NCI-H446 treated with DMSO at 0.1 percent for 48 hours (cell line): ENCODE measurements around the gene CFDP1.
"Not testable (repeated sequence)": the region's sequence is repeated elsewhere in the genome, so short reads cannot be mapped to it uniquely, and the experiment has no call there.

Experiments
- DNase-seq: peaks from one replicate; lab custom pipeline; 2025; lab: John Stamatoyannopoulos, UW

Gene CFDP1

DNA sequence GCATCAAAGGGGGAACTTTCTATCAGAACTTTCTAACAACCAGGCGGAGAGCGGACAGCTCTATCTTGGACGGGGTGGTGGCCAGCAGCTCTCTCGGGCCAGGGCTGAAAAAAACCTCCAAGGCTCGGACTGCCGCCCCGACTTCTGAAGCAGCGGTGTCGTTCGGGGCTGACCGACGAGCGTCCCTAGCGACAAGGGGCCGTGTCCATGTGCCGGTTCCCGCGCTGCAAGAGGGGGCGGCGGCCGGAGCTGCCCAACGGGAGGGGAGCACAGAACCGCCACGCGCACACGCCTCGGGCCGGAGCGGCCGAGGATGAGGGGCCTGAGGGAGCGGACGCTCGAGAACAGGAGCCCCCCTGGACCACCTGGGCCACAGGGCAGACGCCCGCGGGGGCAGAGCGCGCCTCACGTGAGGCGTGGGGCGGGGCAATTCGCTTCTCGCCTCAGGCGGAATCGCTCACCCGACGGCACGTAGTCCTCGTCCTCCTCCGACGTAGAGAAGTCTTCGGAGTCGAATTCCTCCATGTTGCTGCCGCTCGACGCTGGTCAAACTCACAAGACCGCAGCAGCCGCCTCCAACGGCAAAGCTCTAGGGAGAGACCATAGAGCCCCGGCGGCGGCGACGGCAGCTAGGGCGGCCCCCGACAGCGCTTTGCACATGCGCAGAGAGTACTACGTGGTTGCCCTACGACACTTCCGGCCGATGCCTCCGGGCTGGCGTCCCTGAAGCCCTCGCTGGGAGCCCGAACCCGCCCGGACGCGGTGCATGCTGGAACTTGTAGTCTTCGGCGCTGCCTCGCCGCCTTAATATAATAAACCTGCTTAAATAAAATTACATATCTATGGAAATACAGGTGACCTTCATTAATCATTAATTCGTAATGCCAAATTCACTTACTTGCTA is at the start of gene CFDP1:
Gene CFDP1, minus strand, starts transcription at position 676 of the 904 bp plus-strand sequence. Its CDS starts 151 bp downstream, at position 525.
- DNase-seq: peak; percentile 75

DNA sequence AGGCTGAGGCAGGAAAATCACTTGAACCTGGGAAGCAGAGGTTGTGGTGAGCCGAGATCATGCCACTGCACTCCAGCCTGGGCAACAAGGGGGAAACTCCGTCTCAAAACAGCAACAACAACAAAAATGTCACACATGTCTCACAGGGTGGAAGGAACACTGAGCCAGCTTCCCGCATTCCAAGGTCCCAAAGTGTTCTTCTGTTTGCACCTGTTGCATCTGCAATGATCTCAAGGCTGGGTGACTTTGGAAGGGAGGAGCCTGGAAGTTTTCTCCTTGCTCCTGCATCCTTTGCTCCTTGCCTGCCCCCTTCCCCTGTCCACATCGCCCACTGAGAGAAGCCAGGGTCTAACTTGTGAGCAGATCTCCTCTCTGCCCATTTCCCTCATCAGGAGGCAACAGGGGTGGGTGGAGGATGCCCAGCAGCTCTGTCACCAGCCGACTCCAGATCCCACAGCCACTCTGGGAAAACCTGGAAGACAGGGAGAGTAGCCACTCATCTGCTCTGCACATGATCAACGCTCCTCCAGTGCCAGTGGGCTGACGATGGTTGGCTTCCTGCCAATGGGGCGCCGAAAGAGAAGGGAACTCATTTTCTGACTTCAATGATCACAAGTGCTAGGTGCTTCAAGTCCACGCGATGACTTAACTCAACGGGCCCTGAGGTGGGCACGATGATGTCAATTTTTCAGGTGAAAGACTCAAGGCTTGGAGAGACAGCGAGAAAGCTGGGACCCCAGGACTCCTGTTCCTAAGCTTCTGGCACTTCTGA is 49.3 kb upstream of the CFDP1 start:
- no peak for DNase-seq

DNA sequence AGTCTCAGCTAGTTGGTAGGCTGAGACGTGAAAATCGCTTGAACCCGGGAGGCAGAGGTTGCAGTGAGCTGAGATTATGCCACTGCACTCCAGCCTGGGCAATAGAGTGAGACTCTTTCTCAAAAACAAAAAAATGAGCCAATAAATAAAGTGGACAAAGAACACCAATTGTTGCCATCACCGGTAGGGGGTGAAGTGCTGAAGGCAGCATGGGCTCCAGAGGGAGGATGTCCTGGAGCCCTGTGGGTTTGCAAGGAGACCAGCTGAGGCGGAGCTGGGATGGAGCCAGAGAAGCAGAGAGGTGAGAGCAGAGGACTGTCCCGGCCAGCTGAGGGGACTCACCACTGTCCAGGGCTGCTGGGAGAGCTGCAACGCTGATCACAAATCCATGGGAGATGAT is 48.2 kb upstream of the CFDP1 start:
- no peak for DNase-seq

DNA sequence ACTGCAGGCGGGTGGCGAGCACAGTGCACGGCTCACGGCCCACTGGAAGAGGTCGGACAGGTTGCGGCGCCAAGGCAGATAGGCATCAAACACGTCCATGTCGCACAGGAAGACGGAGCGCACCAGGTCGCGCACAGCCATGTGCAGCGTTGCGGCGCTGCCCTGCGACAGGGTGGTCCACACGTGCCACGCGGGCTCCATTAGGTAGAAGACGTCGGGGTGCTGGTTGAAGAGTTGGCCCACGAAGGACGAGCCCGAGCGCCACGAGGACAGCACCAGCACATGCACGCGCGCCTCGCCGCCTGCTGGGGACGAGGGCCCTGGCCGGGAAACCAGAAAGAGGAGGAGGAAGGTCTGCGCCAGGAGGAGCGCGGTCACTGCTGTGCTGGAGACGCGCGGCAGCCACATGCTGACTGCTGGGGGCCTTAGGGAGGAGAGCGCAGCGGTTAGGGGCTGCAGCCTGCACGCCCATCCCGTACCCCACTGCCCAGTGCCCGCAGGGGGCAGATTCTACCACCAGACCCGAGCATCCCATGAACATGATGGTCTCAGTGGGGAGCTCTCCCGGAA is 46.2 kb upstream of the CFDP1 start:
- DNase-seq: no peak

DNA sequence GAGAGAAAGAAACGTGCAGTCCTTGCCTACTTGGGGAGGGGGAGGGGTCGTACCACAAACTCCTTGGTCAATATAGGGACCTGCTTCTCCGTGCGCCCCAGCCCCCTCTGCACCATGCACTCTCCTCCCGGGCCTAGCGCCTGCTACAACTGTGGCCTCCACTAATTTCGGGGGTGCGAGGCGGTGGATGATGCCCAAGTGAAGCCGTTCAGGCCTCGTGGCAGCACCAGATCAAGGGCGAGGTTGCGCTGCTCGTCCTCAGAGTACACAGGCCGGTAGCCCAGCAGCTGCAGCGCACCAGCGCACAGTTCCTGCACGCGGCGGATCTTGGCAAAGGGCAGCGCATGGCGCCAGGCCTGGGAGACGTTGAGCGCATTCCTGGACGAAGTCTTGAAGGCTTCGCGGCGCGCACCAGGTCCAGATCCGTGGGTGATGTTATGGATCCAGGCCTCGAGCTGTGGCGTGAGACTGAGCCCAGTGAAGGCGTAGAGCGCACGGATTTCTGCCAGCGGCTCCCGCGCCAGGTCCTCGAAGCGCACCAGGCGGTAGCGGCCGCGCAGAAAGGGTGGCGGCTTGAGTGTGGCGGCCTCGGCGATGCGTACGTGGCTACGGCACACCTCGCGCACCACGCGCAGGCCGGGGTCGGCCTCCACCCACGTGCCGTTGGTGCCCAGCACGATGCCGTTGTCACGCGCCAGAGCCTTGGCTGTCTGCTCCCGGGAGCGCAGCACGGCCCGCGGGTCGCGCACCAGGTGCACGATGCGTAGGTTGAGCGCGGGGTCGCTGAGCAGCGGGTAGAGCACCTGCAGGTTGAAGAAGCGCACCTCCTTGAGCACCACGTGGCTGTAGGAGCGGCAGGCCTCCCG is 45.4 kb upstream of the CFDP1 start:
- no peak for DNase-seq

DNA sequence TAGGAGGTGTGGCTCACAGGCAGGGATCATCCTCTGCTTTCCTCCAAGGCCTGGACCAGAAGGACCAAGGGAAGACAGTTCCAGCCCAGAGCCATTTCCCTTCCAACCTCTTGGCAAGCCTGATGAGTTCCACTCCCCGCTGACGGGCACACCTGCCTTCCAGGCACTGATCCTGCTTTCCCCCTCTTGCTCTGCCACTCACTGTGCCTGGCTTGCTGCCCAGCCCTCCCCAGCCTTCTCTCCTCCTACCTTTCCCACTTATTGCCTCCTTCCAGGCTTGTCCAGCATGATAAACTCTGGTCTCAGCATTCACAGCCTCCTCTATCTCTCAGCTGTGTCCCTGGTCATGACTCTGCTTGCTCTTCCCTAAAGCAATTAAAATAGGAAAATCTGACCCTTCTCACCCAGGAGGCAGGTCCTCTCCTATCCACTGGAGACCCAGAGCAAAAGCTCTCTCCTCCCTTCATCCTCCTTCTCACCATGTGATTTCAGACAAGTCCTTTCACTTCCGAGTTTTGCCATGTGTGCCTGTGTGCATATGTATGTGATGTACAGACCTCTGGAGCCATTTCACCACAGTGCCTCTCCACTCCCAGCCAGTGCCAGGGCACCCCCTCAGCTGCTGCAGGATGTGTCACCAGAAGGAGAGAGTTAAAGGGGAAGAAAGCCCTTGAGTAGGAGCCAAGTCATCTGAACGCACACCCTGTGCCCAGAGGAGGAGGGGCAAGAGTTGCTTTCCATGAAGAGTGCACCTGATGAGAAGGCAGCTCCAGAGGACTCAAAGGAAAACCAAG is 44.6 kb upstream of the CFDP1 start:
- no peak for DNase-seq

DNA sequence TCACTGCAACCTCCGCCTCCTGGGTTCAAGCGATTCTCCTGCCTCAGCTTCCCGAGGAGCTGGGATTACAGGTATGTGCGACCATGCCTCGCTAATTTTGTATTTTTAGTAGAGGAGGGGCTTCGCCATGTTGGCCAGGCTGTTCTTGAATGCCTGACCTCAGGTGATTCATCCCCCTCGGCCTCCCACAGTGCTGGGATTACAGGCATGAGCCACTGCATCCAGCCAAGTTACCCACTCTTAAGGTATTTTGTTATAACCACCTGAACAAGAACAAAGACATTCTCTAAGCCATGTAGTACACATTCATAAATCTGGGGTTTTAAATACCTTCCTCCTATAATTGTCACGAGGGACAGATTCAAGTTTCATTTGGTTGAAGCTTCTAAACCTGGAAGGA is 43.5 kb upstream of the CFDP1 start:
- DNase-seq: no peak

DNA sequence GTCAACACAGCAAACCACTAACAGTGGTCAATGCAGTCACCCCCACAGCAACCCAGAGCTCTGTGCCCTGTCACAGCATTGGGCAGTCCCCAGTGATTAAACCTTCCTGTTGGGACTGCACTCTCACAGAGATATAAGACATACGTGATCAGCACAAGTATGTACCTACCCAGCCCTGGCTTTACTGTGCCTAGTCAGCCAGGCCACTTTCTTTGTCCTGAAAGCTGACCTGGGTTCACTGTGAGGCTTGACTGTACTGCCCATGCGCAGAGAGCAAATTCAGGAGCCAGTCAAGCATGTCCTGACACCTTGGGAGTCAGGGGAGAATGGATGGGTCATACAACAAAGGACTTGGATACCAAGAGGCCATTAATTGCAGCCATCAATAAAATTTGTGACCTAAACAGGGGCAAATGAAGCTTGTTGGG is 42.1 kb upstream of the CFDP1 start:
- no peak for DNase-seq

DNA sequence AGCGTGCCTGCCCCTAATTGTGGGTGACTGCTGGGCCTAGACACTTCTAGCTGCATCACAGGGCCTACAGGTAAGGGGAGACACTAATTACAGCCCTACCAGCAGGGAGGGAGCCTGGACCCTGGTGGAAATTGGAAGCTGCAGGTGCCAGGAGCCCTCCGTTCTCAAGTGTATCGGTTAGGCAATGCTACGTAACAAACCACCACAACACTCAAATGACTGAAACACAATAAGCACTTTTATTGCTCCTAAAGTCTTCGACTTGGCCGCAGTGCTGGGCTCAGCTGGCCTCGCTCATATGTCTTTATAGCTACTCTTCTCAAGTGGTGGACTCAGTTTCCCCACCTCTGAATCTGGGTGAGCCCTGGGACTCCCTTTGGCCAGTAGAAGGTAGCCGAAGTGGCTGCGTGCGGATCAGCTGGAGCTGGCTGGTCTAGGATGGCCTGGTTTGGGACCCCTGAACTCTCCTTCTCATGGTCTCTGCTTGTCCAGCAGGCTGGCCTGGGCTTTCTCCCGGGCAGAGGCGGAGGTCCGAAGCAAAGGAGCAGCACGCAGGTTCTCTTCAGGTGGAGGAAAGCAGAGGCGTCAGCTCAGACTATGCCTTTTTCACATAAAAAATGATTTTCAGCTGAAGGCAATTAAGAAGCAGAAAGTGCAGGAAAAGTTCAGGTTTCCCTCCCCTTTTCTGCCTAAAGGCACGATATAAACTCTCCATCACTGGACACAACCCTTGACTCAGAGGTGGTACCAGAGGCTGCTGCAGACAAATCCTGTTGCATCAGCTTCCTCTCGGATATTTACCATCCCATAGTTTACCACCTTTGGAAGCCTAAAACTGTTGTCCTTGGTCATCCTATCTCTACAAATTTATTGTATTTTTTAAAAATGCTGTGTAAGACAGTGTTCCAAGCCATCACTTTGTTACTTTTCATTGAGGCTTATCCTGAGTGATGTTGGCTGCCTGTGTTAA is 39.9 kb upstream of the CFDP1 start:
- DNase-seq: no peak

DNA sequence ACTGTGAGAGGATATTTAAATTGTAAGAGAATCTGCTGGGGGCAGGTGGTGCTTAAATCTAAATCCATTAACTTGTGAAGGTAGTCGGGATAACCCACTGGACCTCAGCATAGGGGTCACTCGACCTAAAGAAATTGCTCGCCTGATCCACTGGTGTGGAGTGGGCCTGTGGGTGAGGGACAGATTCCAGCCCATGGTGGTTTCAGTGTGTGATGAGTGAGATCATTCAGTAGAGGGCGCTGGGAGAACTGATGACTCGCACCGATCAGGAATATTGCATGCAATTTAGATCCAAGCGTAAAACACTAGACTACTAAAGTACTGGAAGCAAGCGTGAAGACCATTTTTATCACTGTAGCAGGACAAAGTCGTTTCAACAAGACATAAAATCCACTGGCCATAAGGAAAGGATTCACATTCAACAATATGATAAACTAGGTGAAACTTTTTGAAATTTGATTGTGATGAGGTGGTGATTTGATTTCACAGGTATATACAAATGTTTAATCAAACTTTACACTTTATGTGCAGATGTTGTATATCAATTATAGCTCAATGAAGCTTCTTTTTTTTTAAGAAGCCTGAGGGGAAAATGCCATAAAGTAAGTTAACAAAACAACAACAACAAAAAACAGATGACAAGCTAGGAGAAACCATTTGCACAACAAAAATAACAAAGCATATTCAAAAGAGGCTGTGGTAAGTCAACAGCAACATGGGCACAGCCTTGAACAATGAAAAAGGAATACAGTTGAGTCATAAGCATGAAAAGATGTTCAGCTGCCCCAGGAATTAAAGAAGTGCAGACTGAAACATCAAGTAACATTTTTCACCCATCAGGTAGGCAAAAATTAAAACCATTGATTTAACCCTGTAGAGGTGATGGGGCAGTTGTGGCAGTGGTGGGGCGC is 38.7 kb upstream of the CFDP1 start:
- DNase-seq: peak; percentile 19

DNA sequence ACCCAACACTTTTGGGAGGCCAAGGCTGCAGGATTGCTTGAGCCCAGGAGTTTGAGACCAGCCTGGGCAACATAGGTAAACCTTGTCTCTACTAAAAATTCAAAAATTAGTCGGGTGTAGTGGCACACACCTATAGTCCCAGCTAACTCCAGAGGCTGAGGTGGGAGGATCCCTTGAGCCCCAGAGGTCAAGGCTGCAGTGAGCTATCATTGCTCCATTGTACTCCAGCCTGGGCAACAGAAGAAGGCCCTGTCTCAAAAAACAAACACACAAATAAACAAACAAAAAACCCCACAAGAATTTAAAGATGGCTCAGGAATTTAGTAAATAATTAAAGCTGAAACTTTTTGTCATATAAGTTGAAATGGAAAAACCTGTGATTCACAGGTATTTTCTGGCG is 33.5 kb upstream of the CFDP1 start:
- no peak for DNase-seq

DNA sequence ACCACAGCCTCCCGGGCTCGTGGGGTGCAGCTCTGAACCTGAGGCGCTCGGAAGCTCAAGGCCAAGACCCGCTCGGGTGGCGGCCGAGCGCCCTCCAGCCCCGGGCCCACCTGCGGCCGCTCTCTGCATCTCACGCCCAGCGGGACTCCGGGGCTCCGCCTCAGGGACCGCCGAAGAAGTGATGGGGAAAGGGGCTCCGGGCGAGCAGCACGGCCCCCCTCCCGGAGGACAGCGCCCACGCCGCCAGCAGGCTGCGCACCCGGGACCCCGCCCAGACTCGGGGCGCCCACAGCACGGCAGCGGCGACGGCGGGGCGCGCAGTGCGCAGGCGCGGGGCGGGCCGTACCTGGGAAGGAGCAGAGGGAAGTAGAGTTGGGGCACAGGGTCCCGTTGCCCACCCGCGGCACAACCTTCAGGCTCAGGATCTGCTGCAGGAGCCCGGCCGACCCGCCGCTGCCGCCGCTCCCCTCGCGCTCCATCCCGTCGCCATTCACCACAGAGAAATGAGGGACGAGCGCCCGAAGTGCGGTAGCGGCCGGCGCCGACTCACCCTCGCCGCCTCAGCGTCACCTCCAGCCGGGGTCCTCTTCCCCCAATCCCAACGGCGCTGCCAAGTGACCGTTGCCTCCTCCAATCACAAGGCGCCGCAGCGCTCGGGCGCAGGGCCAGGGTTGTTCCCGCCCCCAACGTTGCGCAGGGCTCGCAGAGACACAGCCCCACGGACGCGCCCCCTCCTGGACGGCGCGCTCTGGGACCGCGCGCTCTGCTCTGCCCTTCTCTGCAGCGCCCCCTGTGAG is 31.0 kb upstream of the CFDP1 start, which contains the start of gene TMEM170A:
Gene TMEM170A, minus strand, starts transcription at position 568 of the 797 bp plus-strand sequence. Its CDS starts 89 bp downstream, at position 479.
- peak; percentile 90 for DNase-seq

DNA sequence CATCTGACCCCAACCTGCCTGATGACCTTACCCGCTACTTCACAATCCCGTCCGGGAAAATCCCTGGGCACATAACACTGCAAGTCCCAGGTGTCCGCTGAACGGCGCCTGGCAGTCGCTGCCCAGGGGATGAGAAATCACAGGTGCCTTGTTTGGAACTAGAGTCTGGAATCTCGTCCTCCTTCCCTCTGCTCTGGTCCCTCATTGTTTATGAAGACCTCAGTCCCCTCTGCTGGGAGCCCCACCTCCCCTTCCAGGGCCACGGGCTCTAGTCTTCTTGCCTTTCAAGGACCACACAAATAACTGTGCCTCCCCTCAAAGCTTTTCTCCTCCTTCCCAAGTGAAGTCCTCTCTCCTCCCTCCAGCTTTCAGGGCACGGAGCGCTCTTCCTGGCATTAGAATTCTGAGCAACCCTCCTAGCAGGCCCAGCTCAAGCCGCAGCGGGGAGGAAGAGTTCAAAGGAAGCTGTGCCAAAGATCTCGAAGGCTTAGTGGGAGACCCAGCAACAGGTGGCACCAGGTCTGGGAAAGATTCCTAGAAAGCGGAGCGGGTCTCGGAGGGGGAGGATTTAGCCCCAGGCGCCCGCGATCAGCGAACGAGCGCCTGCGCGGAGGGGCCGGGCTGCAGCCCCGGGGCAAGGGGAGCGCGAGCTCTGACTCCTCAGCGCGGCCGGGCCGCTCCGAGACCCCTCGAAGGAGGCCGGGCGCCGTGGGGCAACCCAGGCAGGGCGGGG is 30.3 kb upstream of the CFDP1 start:
- not testable (repeated sequence) for DNase-seq

DNA sequence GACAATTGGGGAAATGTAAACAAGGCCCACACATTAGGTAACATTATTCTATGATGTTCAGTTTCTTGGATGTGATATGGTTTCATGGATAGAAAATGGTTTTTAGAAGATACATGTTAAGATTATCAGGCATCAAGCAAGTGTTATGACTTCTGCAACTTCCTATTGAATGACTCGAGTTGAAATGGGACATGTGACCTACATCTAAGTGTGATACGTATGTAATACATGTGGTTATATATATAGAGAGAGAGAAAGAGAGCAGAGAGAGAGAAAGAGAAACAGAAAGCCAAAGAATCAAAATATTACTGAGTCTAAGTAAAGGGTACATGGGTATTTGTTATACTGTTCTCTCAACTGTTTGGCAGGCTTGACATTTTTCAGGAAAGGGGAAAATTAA is 29.5 kb upstream of the CFDP1 start:
- no peak for DNase-seq

DNA sequence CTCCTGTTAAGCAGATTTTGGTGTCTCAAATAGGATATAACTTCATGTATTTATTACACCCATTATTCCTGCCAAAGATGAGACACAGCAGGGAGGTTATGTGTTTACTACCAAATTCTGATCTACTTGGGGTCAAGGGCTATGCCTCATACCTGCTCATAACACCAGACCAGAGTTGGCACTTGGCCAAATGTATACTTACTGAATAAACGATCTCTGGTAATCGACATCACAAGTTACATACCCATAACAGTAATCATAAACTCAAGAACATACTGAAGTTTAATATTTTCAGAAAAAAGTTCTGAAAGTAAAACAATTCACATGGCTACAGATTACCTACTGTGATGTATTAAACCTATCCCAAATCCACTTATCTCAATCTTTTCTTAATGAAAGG is 28.3 kb upstream of the CFDP1 start:
- DNase-seq: no peak

DNA sequence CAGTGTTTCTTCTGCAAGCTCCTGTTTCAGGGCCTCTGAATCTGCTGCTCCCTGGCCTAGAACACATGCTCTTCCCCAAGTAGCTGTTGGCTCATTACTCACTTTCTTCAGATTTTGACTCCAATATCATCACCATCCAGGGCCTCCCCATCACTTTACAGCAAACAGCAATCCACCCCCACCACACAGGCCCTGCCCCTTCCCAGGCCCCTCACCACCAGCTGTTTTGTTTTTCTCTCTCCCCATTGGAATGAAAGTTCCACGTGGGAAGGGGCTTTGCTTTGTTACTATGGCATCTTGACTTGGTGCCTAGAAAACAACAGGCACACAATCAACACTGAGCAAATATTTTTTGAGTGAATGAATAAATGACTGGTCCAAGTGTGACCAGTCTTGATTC is 27.1 kb upstream of the CFDP1 start:
- no peak for DNase-seq

DNA sequence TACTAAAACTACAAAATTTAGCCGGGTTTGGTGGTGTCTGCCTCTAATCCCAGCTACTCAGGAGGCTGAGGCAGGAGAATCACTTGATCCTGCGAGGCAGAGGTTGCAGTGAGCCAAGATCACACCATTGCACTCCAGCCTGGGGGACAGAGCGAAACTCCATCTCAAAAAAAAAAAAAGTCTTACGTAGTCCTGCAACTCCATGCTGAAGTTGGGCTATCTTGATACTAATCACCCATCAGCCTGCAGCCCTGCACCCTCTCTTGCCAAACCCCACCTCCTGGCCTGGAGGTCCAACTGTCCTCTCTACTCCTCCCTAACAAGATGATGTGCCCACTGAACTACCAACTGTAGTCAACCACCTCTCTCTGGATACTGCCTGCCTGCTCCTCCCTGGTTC is 26.4 kb upstream of the CFDP1 start:
- no peak for DNase-seq
